Liver (tissue), 9 donors: ENCODE measurements around the gene CCDC68. TPM values are rescaled to one million over a fixed set of nuclear protein-coding genes. Genes with fewer than 3 reads are reported as not detected.

Experiments
- DNase-seq: peaks from one replicate; pipeline ENCODE4 v3.0.0-alpha.2; 2017; ENCODE audit warnings: low spot score
- H3K27ac ChIP-seq, 2 donors: one replicate each; pipeline ENCODE4 v1.7.0; 2013; ENCODE audit warnings: inconsistent platforms in 2 of 2, low read length in 2 of 2, control low read depth in 1 of 2, low read depth in 1 of 2, mild to moderate bottlenecking in 1 of 2
- H3K27me3 ChIP-seq, 4 donors: one replicate each; pipeline versions ENCODE4 v1.6.1 to v1.7.0; 2013; ENCODE audit warnings: low read length in 3 of 4, inconsistent platforms in 1 of 4, mild to moderate bottlenecking in 1 of 4, moderate library complexity in 1 of 4; ENCODE audit not compliant: control insufficient read depth in 4 of 4, insufficient read depth in 4 of 4
- H3K36me3 ChIP-seq, 4 donors: one replicate each; pipeline versions ENCODE4 v1.6.1 to v1.7.0; 2013; ENCODE audit warnings: low read length in 3 of 4, mild to moderate bottlenecking in 3 of 4, low read depth in 1 of 4, moderate library complexity in 1 of 4; ENCODE audit not compliant: control insufficient read depth in 4 of 4, insufficient read depth in 3 of 4
- H3K4me1 ChIP-seq, 4 donors: one replicate each; pipeline versions ENCODE4 v1.6.1 to v1.7.0; 2013; ENCODE audit warnings: low read length in 3 of 4, mild to moderate bottlenecking in 3 of 4, moderate library complexity in 1 of 4; ENCODE audit not compliant: control insufficient read depth in 4 of 4, insufficient read depth in 4 of 4
- H3K4me3 ChIP-seq, 3 donors: one replicate each; pipeline versions ENCODE4 v1.6.1 to v1.7.0; 2013; ENCODE audit warnings: low read length in 3 of 3, control low read depth in 1 of 3, low read depth in 1 of 3, mild to moderate bottlenecking in 1 of 3
- H3K9ac ChIP-seq, 2 donors: one replicate each; pipeline ENCODE4 v1.7.0; 2013; ENCODE audit warnings: low read length in 2 of 2, mild to moderate bottlenecking in 2 of 2, moderate library complexity in 2 of 2, control low read depth in 1 of 2, low read depth in 1 of 2
- H3K9me3 ChIP-seq, 4 donors: one replicate each; pipeline versions ENCODE4 v1.6.1 to v1.7.0; 2013; ENCODE audit warnings: low read length in 3 of 4; ENCODE audit not compliant: control insufficient read depth in 4 of 4
- ATF3 ChIP-seq: IDR thresholded peaks from 2 replicates; pipeline ENCODE4 v1.6.1; 2016; ENCODE audit warnings: antibody characterized with exemption
- EGR1 ChIP-seq, 2 donors: IDR thresholded peaks; 2 replicates each; pipeline ENCODE4 v1.6.1; 2016 to 2018; ENCODE audit warnings: antibody characterized with exemption in 2 of 2, low read depth in 2 of 2
- FOXA1 ChIP-seq: IDR thresholded peaks from 2 replicates; pipeline ENCODE4 v1.6.1; 2016; ENCODE audit warnings: antibody characterized with exemption
- FOXA2 ChIP-seq: IDR thresholded peaks from 2 replicates; pipeline ENCODE4 v1.6.1; 2016; ENCODE audit warnings: antibody characterized with exemption
- GABPA ChIP-seq, 2 donors: IDR thresholded peaks in 1 of 2; conservative IDR thresholded peaks in 1 of 2; 2 replicates each; pipeline ENCODE4 v1.6.1; 2016; ENCODE audit warnings: antibody characterized with exemption in 2 of 2, mild to moderate bottlenecking in 1 of 2, moderate library complexity in 1 of 2
- HNF4A ChIP-seq, 2 donors: conservative IDR thresholded peaks; 2 replicates each; pipeline ENCODE4 v1.6.1; 2016; ENCODE audit warnings: antibody characterized with exemption in 2 of 2, mild to moderate bottlenecking in 2 of 2
- HNF4G ChIP-seq: IDR thresholded peaks from 2 replicates; pipeline ENCODE4 v1.6.1; 2016; ENCODE audit warnings: antibody characterized with exemption
- JUND ChIP-seq, 2 donors: IDR thresholded peaks; 2 replicates each; pipeline ENCODE4 v1.6.1; 2016; ENCODE audit warnings: antibody characterized with exemption in 2 of 2
- MAX ChIP-seq: IDR thresholded peaks from 2 replicates; pipeline ENCODE4 v1.6.1; 2016; ENCODE audit warnings: antibody characterized with exemption
- NR2F2 ChIP-seq: IDR thresholded peaks from 2 replicates; pipeline ENCODE4 v1.6.1; 2016; ENCODE audit warnings: antibody characterized with exemption
- RAD21 ChIP-seq, 2 donors: IDR thresholded peaks; 2 replicates each; pipeline ENCODE4 v1.6.1; 2016; ENCODE audit warnings: antibody characterized with exemption in 2 of 2, mild to moderate bottlenecking in 2 of 2
- RXRA ChIP-seq, 2 donors: IDR thresholded peaks; 2 replicates each; pipeline ENCODE4 v1.6.1; 2017 to 2018; ENCODE audit warnings: antibody characterized with exemption in 2 of 2, mild to moderate bottlenecking in 1 of 2
- SP1 ChIP-seq: IDR thresholded peaks from 2 replicates; pipeline ENCODE4 v1.6.1; 2018; ENCODE audit warnings: antibody characterized with exemption, mild to moderate bottlenecking
- TAF1 ChIP-seq: conservative IDR thresholded peaks from 2 replicates; pipeline ENCODE4 v1.6.1; 2016; ENCODE audit warnings: antibody characterized with exemption, mild to moderate bottlenecking
- YY1 ChIP-seq: IDR thresholded peaks from 2 replicates; pipeline ENCODE4 v1.6.1; 2016; ENCODE audit warnings: antibody characterized with exemption, mild to moderate bottlenecking
- ZBTB33 ChIP-seq: IDR thresholded peaks from 2 replicates; pipeline ENCODE4 v1.6.1; 2016; ENCODE audit warnings: antibody characterized with exemption
- WGBS: extraction: QIAGEN DNeasy Blood & Tissue Kit; methylation state at CpG from one replicate; pipeline ENCODE4 v1.1.7; 2013; 5-methylcytosine and 5-hydroxymethylcytosine counted together
- polyA plus RNA-seq, 2 donors: library from polyadenylated mRNA; stranded (reverse) in 1 of 2; unstranded in 1 of 2; fragments of 200-250 nt in 1 of 2; fragments of >200 nt in 1 of 2; fragmentation: Nextera tagmentation in 1 of 2; extraction: Ambion mirVana in 1 of 2; gene quantifications; one replicate each; pipeline versions ENCODE4 v1.2.1 to v1.2.3, GENCODE V29; 2013 to 2015
- total RNA-seq, 2 donors: library from RNA; depleted of rRNA; stranded (reverse); fragments of >200 nt; gene quantifications; one replicate each; pipeline ENCODE4 v1.2.3, GENCODE V29; 2014
- TF ChIP-seq, protein P1 (sequence below): fragments of 150-350 bp; IDR thresholded peaks from 2 replicates; pipeline ENCODE4 v1.5.1; 2017; ENCODE audit warnings: improper control_type of control experiment, low read depth, low read length; ENCODE audit not compliant: missing input control
- TF ChIP-seq, protein P2 (sequence below): IDR thresholded peaks from 2 replicates; pipeline ENCODE4 v1.6.1; 2016; ENCODE audit warnings: antibody characterized with exemption, mild to moderate bottlenecking
- donor health status: healthy.
- donor health status: healthy.
- donor health status: healthy.
- donor health status: healthy.
- donor health status: healthy.

Gene CCDC68
- total and polyA plus RNA-seq, 4 donors: 2.6 to 17.5 (median 11.2) TPM

GRCh38 chr18:54918060-54918459, 41.2 kb downstream of the CCDC68 start:
- Histone ChIP-seq H3K4me1 (no peaks in the 10 kb centered on the region), H3K27ac (no peak overlapping the region), H3K9ac (no peak overlapping the region), H3K27me3 (no peaks in the 10 kb centered on the region), H3K36me3 (peaks cover 0 to 2% (median 0%) of the 10 kb centered on the region in 4 donors), H3K4me3 (no peak overlapping the region), H3K9me3 (no peaks in the 10 kb centered on the region)
- DNase-seq: no peak
- TF ChIP-seq HNF4G (no peak), RXRA (IDR thresholded peaks at IDR 0.05) (no peak), NR2F2 (no peak), TAF1 (no peak), ATF3 (no peak), GABPA (IDR thresholded peaks at IDR 0.05 in 1 of 2, conservative IDR thresholded peaks at IDR 0.05 in 1 of 2) (no peak), RAD21 (IDR thresholded peaks at IDR 0.05) (no peak), YY1 (no peak), JUND (IDR thresholded peaks at IDR 0.05) (no peak), FOXA2 (no peak), ZBTB33 (no peak), HNF4A (conservative IDR thresholded peaks at IDR 0.05) (no peak), FOXA1 (no peak), SP1 (no peak), MAX (no peak), EGR1 (IDR thresholded peaks at IDR 0.05; ENCODE audit: low read depth in 2 of 2) (no peak)
- TF ChIP-seq, protein P1, sequence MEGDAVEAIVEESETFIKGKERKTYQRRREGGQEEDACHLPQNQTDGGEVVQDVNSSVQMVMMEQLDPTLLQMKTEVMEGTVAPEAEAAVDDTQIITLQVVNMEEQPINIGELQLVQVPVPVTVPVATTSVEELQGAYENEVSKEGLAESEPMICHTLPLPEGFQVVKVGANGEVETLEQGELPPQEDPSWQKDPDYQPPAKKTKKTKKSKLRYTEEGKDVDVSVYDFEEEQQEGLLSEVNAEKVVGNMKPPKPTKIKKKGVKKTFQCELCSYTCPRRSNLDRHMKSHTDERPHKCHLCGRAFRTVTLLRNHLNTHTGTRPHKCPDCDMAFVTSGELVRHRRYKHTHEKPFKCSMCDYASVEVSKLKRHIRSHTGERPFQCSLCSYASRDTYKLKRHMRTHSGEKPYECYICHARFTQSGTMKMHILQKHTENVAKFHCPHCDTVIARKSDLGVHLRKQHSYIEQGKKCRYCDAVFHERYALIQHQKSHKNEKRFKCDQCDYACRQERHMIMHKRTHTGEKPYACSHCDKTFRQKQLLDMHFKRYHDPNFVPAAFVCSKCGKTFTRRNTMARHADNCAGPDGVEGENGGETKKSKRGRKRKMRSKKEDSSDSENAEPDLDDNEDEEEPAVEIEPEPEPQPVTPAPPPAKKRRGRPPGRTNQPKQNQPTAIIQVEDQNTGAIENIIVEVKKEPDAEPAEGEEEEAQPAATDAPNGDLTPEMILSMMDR: no peak
- TF ChIP-seq, protein P2, sequence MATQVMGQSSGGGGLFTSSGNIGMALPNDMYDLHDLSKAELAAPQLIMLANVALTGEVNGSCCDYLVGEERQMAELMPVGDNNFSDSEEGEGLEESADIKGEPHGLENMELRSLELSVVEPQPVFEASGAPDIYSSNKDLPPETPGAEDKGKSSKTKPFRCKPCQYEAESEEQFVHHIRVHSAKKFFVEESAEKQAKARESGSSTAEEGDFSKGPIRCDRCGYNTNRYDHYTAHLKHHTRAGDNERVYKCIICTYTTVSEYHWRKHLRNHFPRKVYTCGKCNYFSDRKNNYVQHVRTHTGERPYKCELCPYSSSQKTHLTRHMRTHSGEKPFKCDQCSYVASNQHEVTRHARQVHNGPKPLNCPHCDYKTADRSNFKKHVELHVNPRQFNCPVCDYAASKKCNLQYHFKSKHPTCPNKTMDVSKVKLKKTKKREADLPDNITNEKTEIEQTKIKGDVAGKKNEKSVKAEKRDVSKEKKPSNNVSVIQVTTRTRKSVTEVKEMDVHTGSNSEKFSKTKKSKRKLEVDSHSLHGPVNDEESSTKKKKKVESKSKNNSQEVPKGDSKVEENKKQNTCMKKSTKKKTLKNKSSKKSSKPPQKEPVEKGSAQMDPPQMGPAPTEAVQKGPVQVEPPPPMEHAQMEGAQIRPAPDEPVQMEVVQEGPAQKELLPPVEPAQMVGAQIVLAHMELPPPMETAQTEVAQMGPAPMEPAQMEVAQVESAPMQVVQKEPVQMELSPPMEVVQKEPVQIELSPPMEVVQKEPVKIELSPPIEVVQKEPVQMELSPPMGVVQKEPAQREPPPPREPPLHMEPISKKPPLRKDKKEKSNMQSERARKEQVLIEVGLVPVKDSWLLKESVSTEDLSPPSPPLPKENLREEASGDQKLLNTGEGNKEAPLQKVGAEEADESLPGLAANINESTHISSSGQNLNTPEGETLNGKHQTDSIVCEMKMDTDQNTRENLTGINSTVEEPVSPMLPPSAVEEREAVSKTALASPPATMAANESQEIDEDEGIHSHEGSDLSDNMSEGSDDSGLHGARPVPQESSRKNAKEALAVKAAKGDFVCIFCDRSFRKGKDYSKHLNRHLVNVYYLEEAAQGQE: no peak
- 94% methylated on average over 4 of the region's 4 CpGs for WGBS
